D341Med (cell line): ENCODE measurements around the gene TMEM175.
"Not testable (repeated sequence)": the region's sequence is repeated elsewhere in the genome, so short reads cannot be mapped to it uniquely, and the experiment has no call there.

Experiments
- DNase-seq: peaks from one replicate; pipeline ENCODE4 v3.0.0; 2012; ENCODE audit warnings: low spot score

The TMEM175 gene

DNA sequence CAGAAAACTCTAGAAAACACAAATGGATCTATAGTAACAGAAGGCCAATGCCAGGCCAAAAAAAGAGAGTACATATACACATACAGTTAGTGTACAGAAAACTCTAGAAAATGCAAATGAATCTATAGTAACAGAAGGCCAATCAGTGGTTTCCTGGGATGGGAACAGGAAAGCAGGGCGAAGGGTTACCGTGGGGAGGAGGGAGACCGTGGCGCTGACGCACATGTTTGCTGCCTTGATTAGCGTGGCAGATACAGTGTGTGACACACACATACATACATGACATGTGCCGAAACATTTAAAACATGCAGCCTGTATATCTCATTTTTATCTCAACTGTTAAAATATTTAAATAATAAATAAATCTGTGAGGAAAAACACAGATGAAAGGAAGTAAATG is 14.8 kb upstream of the TMEM175 start:
- DNase-seq: no peak

DNA sequence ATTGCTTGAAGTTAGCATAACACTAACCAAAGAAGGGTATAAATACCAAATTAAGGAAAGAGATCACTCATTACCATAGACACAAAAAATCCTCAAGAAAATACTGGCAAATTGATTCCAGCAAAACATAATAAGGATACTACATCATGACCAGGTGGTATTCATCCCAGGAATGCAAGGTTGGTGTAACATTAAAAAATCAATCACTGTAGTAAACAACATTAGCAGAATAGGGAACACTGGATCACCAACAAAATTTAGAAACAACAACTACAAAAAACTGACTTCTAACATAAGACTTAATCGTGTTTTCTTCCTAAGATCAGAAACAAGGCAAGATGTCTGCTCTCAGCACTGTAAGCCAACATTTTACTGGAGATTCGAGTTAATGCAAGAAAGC is 14.3 kb upstream of the TMEM175 start:
- no peak for DNase-seq

DNA sequence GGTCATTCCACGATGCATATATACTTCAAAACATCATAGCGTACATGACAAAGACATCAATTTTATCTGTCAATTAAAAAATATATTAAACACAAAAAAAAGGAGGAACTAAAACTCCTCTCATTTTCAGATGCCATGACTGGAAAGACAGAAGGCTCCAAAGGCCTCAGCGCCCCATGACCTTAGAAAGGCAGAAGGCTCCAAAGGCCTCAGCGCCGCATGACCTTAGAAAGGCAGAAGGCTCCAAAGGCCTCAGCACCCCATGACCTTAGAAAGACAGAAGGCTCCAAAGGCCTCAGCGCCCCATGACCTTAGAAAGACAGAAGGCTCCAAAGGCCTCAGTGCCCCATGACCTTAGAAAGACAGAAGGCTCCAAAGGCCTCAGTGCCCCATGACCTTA is 13.7 kb upstream of the TMEM175 start:
- DNase-seq: not testable (repeated sequence)

DNA sequence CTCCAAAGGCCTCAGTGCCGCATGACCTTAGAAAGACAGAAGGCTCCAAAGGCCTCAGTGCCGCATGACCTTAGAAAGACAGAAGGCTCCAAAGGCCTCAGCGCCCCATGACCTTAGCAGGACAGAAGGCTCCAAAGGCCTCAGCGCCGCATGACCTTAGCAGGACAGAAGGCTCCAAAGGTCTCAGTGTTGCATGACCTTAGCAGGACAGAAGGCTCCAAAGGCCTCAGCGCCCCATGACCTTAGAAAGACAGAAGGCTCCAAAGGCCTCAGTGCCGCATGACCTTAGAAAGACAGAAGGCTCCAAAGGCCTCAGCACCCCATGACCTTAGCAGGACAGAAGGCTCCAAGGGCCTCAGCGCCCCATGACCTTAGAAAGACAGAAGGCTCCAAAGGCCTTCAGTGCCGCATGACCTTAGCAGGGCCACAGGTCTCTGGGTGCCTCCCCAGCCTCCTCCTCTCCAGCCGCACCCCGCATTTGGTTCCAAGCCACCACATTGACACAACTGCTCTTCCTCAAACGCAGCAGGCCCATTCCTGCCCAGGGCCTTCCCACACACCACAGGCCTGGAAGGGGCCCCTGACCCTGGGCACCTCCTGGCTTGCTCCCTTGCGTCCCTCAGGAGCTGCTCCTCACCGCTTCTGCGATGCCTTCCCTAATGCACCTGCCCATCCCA is 13.1 kb upstream of the TMEM175 start:
- not testable (repeated sequence) for DNase-seq

DNA sequence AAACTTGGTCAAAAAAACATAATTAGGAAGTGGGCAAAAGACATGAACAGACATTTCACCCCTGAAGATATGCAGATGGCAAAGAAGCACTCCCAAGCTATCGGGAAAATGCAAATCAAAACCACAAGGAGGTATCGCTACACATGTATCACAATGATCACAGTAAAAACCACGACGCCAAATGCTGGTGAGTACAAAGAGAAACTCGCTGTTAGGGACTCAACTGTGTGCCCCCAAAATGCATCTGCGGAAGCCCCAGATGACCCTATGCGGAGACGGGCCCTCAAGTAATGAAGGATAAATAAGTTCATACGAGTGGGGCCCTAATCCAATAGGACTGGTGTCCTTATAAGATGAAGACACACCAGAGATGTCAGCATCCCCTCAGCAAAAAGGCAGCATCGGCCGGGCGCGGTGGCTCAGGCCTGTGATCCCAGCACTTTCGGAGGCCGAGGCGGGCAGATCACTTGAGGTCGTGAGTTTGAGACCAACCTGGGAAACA is 10.4 kb upstream of the TMEM175 start:
- no peak for DNase-seq

DNA sequence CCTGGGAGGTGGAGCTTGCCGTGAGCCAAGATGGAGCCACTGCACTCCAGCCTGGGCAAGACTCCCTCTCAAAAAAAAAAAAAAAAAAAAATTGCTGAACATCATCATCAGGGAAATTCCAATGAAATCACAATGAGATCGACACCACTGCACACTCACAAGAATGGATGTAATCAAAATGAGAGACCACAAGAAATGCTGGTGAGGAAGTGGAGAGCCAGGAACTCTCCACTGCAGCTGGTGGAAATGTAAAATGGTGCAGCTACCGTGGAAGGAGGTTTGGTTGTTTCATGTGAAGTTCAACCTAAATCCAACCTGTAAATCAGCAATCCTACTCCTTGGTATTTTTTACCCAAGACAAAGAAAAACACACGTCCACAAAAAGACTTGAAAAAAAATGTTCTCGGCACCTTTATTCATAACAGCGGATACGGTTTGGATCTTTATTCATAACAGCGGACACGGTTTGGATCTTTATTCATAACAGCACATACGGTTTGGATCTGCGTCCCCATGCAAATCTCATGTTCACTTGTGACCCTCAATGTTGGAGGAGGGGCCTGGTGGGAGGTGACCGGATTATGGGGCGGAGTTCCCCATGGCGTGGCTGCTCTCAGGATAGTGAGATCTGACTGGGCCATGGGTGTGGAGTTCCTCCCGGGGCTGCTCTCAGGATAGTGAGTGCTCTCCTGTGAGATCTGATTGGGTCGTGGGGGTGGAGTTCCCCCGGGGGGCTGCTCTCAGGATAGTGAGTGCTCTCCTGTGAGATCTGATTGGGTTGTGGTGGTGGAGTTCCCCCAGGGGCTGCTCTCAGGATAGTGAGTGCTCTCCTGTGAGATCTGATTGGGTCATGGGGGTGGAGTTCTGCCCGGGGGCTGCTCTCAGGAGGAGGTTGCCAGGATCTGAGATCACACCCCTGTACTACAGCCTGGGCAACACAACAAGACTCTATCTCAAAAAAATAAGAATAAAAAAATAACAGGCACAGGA is 7.9 kb upstream of the TMEM175 start:
- no peak for DNase-seq

DNA sequence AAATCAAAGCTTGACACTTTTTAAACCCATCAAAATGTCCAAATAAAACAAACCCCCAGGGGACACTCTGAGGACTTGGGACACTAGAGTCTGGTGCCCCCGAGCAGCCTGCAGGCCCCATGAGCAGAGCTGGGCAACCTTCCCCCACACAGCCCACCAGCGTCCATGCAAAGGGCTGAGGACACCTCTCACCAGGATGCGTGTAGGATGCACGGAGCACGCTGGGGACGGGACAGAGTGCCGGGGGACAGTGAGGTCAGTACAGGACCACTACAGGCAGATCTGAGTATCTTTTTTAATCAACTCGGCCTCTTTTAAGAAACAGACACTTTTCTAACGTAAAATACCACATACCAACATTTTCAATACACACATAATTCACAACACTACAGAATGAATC is 7.1 kb upstream of the TMEM175 start:
- DNase-seq: no peak

DNA sequence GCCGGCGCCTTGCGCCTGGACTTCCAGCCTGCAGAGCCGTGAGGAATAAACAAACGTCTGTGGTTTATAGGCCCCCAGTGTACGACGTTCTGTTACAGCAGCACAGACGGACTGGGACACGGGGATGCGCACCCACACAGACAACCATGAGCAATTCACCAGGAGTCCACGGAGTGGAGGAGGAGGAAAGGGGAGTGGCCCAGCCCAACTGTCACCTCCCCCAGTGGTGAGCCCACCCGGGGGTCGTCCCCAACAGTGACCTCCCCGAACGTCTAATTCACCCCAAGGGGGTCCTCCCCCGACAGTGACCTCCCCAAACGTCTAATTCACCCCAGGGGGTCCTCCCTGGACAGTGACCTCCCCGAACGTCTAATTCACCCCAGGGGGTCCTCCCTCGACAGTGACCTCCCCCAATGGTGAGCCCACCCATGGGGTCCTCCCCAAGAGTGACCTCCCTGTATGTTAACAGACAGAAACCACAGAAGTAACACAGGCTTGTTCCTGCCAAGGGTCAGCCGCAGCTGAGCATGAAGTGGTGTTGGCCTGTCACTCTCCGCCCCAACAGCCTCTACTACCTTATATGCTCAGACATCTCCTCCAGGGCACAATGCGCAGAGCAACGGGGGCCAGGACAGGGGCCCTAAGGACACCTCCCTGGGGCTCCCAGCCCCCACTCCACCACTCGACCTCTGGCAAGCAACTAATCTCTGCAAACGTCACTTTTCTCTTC is 6.3 kb upstream of the TMEM175 start:
- DNase-seq: no peak

DNA sequence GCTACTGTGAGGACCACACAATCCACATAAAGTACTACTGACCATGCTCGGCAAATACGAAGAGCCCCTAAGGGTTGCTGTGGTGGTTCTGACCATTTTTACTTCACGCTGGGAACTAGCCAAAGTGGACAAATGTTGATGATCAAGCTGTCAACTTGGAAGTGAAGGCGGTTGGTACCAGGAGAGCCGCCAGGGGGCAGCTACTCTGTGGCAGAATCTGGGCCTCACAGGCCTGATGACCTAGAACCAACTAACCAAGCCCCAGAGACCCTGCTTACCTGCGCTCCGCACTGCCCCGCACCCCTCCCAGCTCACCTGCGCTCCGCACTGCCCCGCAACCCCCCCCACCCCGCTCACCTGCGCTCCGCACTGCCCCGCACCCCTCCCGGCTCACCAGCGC is 5.7 kb upstream of the TMEM175 start:
- DNase-seq: no peak

DNA sequence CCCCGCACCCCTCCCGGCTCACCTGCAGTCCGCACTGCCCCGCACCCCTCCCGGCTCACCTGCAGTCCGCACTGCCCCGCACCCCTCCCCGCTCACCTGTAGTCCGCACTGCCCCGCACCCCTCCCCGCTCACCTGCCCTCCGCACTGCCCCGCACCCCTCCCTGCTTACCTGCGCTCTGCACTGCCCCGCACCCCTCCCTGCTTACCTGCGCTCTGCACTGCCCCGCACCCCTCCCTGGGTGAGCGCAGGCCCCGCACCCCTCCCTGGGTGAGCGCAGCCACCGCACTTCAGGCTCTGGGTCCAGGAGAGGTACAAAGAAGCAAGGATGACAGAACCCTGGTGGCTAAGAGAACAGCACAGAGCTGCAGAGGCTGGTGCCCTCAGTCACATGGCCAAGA is 4.7 kb upstream of the TMEM175 start:
- not testable (repeated sequence) for DNase-seq

DNA sequence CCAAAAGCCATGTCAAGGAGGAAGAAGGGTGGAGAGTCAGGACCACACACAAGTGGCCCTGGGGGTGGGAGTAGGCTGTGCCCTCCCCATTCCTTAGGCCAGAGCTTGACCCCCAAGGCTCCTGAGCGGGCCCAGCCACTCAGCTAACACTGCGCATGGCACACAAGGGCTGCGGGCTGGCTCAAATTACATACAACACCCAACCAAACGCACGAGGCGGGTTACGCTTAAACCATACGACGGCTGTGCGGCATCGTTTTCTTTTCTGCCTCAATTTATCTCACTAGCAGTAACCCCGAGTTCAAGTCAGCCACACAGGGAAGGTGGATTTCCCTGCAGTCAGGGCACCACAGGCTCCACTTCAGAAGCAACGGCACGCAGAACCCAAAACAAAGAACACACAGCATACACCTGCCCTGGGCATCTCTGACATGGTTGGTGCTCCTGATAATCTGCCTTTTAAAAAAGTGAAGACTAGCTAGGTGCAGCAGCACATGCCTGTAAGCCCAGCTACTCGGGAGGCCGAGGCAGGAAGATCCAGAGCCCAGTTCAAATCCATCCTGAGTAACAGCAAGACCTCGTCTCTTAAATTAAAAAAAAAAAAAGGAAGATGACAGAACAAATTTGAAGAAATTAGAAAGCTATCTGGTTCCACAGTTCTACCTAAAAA is 3.0 kb upstream of the TMEM175 start:
- no peak for DNase-seq

DNA sequence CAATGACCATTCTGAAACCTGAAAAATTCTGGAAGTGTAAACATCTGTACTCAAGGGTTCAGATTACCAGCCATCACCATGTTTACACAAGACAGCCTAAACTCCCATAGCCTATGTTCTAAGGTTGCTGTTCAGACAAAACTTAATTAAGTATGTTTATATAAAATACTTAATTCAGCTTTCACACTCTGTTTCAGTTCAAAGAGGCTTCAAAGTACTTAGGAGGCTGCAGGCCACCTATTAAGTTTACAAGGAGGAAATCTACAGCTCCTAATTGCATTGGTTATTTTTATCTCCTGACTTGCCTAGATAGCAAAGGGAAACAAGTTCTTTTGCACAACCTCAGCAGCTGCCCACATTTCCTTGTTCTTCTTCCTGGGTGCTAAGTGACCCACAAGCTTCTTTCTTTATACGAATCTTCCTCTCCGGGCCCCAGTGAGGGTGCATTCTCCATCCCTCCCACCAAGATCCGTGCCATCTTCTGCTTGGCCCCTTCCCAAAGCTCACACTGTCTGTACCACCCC is 2.2 kb upstream of the TMEM175 start:
- DNase-seq: no peak

DNA sequence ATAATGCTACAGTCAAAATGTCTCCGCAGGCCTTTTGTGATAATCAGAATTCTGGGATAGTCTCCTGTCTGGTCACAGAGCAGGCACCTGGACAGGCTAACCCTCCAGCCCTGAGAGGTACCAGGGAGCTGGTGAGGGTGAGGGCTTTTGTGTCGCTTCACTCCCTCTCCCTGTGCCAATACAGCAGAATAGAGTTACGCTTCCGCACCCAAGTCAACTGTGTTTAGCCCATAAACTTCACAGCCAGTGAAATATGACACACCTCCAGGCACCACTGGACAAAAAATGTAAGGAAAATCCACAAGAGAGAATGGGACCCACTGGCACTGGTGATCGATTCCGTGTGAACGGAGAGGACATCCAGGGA is 1.4 kb upstream of the TMEM175 start:
- no peak for DNase-seq

DNA sequence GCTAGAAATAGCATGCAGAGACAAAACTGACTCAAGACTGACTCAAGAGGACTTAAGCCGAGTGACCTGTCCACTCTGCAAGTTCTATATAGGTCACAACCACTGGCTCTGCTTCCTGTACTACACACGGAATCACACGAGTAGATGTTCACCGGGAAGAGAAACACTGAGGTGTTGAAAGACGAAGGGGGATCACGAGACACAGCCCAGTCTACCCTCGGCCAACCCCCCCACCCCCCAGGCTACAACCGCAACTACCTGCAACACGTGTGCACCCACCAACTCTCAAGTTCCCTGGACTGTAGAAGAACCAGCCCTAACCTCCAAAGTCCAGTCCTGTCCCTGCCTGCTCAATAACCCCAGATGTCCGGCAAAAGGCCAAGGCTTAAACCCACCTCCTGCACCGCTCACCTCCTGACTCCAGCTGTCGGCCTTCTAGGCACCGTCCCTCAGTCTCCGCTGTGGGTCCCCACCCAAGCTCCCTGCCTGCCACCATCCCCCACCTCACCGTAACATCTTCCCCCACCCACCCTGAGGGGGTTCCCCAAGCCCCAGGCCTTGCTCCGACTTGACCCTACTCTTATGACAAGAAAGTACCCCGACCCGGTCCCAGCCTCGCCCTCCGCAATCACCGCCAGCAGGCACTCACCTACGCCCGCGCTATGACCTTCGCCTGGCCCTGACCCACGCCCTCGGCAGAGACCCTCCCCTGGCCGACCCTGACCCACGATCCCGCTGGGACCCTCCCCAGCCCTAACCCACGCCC is 883 bp upstream of the TMEM175 start:
- DNase-seq: peak; percentile 36

DNA sequence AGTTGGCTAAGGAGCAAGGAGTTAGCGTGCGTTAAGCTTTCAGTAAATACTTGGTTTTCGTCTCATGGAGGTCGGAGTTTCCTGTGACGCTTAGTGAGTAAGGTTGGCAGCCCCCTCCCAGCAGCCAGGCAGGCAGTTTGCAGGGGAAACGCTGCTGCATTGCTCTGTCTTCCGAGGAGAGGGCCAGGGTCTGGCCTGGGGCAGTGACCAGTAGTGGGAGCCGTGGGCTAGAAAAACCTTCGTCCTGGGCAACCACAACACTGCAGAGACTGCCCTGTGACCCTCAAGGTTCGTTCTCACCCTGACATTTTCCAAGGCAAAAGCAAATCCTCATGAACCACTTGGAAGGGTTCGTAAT is 432 bp downstream of the TMEM175 start:
- DNase-seq: peak; percentile 61

DNA sequence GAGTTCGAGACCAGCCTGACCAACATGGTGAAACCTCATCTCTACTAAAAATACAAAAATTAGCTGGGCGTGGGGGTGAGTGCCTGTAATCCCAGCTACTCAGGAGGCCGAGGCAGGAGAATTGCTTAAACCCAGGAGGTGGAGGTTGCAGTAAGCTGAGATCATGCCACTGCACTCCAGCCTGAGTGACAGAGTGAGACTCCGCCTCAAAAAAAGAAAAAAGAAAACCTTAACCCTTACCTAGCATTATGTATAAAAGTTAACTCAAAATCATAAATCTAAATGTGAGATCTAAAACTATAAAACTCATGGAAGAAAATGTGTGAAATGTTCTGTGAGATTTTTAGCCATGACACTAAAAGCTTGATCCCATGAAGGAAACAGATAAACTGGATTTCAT is 7.2 kb downstream of the TMEM175 start:
- not testable (repeated sequence) for DNase-seq

DNA sequence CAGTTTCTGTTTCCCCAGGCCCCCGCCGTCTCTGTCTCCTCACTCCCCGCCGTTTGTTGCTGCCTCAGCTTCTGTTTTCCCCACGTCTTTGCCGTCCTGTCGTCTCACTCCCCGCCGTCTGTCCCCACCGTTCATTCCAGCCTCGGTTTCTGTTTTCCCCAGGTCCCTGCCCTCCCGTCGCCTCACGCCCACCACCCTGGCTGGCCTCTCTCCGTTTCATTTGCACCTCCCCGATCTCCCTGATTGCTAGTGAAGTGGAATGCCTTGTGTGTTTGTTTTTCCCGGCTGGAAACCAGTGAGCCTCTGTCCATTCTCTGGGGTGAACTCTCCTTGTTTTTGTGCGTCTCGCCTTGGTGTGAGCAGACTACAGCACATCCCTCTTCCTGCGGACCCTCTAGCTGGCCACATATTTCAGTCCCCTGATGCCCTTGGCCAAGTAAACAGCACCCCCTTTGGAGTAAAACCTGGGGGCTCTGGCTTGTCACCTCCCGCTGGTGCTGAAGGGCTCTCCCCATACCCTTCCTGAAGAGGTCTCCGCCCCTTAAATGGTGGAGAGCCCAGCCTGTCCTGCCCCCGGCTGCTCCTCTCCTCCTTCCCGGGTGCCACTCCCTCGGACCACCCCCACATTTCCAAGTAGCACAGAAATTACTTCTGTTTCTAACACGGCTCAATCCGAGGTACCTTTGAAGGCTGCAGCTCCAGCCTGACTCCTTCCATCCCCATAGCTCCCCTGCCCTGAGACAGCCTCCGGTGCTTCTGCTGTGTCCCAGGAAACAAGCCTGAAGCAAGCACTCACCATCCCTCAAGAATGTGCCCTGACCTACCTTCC is 13.2 kb downstream of the TMEM175 start:
- no peak for DNase-seq

DNA sequence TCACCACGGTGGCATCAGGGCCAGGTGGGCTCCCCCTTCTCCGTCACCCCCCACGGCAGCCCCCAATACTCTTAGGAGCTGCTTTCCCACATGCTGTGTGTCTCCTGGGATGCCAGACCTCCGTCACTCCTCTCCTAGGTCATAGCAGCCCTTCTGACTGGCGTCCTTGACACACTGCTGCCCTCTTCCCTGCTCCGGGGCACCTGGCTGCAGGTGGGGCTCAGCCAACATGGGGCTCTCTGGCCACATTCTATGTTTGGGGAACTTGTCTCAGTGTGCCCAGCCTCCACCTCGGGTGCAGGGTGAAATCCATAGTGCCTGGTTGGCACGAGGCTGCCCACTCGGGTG is 13.8 kb downstream of the TMEM175 start:
- DNase-seq: no peak

DNA sequence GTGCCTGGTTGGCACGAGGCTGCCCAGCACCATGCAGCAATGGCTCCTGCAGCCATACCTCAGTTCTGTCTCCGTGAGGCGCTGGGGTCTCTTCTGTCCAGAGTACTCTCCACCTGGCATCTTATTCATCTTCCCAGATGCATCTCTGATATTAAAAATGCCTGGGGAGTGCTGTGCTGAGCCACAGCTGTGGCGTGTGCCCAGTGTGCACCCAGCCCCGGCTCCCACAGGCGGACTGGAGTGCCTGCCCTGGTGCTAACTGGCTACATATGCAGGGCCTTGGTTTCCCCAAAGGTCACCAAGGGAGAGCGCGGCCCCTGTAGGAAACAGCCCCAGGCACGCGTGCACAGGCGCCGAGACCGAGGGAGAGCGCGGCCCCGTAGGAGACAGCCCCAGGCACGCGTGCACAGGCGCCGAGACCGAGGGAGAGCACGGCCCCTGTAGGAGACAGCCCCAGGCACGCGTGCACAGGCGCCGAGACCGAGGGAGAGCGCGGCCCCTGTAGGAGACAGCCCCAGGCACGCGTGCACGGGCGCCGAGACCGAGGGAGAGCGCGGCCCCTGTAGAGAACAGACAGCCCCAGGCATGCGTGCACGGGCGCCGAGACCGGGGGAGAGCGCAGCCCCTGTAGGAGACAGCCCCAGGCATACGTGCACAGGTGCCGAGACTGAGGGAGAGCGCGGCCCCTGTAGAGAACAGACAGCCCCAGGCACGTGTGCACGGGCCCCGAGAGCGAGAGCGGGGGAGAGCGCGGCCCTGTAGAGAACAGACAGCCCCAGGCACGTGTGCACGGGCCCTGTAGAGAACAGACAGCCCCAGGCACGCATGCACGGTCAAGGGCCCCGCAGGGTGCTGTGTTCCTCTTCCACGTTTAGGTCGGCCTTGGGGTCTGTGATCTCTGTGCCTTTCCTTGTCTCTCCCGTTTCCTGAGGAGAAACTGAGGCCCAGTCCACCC is 14.5 kb downstream of the TMEM175 start:
- no peak for DNase-seq
